ENCODE data around the gene SLC7A1.

Gene SLC7A1

DNA sequence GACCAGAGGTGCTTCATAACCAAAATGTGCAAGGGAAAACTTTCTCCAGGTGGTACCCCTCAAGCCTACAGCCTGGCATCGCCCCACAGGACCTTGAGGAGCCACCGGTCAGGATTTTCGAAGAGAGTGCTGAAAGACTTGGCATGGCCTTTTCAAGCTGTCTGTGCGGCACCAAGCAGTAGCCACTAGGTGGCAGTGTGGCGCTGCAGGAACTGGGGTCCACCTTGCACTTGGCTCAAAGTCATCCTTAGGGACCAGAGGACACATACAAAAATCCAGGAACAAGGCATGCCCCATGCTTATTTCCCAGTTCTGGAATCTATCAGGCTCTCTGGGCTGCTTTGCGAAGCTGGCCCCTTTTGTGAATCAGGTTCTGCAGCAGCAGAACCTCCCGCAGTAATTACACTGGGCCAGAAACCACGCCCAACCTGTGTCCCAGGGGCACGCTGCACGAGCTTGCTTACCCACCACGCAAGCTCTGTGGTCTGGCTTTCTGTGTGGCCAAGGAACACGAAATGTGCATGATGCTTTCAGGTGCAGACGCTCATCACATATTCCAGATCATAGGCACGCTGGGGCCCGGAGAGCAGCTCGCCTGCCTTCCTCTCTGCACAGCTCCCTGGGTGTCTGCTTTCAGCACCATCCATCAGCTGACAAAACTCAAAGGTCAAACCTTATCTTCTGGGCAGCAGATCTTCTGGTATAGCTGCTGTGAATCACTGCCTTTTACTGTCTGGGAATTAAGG lies 87.2 kb downstream of the SLC7A1 start:
- DNase-seq: peak; percentile 68 to 70

DNA sequence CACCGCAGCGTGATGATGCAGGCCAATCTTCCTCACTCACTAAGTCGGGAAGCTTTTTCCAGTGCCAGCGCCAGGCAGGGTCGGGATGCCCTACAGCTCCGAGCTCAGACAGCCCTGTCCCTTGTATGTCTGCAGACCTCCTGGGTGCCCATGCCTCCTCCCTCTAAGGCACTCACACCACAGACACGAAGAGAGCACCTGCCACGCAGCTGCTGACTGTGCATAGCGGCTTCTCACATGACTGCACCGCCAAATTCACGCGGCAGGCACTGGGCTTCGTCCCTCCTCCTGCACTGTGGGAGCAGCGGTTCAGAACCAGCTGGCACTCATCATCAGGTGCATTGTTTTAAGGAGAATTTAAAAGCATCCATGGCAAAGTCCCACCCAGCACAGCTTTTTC lies 88.1 kb downstream of the SLC7A1 start:
- no peak for DNase-seq

DNA sequence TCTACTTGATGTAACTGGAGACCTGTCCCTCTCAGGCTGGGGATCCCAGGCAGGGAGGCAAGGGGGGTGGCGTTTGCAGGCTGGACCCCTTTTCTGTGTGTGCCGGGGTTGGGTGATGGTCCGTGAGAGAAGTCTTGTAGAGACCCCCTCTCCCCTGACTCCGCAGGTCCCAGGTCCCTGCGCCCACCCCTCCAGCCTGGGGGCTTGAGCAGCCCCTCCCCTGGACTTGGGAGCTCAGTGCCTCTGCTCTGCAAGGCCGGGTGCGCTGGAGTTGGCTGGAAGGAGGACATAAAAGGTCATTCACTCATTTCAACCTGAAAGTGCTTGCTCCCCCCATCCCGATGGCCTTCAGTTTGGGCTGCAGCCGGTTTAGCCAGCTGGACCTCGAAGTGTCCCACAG lies 89.5 kb downstream of the SLC7A1 start:
- no peak for DNase-seq

DNA sequence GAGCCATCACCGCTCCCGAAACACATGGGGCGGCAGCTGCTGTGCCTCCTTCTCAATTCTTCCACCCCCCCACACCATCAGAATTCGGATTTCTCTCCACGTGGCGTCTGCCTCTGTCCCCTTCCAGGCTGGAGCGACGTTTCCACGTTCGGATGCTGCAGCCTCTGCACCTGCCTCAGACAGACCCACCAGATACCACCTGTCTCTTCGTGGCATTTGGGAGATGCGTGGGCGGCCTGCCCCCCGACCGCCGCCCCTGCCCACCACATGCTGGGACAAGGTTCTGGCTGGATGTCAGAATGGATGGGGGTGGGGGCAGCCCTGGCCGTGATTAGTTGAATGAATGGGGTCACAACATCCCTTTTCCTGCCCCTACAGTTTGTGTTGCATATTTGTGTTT lies 90.0 kb downstream of the SLC7A1 start:
- no peak for DNase-seq

DNA sequence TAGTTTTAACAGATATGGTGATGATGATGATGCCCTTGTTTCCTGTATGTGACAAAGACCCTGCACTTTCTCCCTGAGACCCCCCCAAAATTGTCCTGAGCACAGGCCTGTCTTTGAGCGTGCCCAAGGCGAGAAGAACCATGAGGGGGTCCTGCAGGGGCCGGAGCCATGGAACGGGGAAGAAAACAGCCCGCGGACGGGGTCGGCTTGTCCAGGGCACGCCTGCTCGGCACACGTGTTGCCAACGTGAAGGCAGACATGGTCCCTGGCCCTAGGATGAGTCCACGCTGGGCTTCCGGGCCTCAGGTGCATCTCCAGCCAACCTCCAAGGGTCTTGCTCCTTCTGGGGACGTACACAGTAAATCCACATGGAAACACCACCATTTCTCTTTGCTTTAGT lies 90.8 kb downstream of the SLC7A1 start:
- DNase-seq: no peak

DNA sequence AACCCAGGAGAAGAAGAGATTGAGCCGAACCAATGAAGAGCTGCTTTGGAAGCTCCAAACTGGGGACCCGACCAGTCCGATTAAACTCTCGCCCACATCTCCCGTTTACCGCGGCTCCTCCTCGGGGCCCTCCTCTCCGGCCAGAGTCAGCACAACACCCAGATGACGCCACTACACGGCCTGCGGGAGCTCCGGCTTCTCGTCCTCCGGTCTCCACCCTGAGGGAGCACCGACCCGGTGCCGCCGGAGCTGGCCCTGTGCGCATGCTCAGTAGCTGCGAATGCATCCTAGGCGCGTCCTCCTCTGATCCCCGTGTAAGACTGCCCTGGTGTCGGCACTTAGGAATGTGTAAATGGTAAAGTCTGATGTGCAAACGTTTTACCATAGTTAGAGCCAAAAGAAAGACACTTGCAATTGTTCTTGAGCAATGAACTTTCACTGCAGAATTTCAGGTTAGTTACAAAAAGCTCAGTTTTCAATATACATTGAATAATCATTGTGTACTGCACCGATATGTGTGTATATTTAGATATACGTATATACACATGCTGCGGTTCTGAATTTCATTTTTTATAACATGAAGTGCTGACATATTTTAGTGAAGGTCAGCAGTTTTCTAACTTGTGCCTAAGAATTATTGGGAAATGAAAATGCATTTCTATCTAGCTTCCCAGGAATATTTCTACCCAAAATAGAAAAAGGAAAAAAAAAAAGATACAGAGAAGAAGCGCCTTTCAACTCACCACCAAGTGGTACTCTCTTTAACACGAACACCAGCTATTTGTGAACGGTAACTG lies 92.2 kb downstream of the SLC7A1 start:
- no peak for DNase-seq

DNA sequence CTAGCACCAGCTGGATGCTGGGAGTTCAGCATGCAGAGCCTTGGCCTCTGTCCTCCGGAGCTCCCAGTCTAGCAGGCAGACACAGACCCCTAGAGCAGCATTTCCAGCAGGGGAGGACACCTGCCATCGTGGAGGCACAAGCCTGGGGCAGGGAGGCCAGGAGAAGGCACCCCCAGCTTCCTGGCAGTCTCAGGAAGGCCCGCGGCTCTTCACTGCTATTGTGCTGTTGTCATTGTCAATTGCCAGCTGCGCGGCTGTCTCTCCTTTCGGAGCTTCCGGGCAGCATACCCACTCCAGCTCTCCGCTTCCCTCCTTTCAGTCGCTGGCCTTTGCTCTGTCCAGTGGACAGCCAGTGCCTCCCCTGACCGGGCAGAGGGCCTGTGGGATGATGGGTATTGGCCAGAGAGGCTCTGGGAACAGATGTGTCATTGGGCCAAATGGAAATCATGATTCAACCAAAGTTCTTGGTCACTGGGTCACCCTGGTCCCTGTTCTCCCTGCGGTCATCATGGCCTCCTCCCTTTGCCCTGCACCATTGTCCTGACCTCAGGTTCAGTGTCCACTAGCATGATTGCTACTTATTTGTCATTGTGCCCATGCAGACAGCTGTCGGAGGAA lies 93.0 kb downstream of the SLC7A1 start:
- no peak for DNase-seq

DNA sequence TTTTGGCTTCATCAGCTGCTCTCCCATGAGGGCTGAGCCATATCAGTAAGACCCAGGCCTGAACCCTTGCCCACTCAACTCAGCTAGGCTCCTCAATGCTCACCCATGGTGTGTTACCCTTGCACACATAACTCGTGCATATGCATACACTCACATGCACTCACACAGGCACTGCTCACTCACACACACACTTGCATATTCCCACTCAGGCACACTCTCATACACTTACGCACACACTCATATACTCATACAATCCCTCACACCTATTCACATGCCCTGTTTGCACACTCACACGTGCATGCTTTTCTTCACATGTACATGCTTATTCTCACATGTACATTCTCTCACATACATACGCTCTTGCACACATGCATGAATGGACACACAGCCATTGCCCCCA lies 93.8 kb downstream of the SLC7A1 start:
- DNase-seq: no peak

DNA sequence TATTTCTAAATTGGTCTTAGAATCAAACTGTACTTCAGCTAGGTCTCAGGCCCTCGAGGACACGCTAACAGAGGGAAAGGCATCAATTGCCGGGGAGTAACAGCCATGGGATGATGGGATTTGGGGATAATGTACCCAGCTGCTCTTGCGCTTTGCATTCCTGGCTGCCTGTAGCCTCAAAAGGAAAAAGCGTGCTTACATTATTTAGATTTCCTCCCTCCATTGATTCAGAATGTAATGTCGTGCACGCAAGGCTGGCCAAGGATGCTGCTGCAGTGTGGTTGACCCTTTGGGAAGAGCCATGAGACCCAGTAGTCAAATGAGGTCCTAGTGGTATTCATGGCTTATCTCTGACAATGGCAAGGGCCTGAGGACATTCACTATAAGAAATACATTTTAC lies 95.1 kb downstream of the SLC7A1 start:
- no peak for DNase-seq

DNA sequence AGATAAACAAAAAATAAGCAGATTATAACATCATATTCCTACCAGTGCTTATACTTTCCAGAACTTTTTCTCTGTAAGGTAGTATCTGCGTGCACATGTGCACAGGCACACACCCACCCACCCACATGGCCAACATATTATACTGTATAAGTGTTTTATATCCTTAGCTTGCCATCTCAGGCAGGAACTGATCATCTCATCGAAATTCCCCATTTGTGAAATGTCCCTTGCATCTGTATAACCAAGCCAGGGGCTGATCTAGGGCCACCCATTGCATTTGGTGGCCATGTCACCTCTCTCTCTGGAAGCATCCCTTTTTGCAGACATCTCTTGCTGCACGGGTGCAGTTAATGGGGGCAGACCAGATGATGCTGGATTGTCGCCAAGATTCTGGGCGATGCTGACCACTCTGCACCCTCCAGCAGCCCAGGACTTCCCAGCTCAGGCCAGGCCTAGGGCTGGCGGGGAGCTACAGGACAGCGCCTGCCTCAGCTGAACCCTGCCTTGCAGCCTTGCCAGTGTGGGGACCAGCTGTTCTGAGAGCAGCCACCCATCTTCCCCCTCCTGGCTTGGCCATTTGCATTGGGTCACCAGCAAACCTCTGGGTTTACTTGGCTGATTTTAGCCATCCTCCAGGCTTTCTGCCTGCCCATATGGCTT lies 95.9 kb downstream of the SLC7A1 start:
- DNase-seq: no peak

DNA sequence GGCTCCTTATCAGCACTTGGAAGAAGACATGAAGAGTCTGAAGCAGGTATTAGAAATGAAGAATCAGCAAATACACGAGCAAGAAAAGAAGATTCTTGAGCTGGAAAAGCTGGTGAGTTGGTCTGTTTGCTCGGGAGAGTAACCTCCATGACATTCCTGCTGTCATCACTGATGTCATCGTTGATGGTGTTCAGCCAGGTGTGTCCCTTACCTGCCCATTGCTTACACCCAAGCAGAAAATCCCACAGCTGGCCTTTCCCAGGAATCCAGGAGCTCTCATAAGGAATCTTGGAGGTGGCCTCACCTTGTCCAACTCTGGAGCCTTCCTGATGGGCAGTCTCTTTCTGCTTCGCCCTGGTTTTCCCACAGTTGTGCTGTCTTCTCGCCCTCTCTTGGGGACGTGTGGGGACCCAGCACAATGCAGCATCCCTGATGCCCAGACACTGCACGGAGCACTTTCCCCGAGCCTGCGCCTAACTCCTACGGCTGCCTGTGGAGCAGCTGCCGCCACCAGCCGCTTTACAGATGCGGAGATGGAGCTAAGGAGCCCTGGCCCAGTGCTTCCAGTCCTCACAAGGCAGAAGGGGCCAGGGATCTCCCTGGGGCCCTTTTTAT lies 97.0 kb downstream of the SLC7A1 start:
- DNase-seq: no peak

DNA sequence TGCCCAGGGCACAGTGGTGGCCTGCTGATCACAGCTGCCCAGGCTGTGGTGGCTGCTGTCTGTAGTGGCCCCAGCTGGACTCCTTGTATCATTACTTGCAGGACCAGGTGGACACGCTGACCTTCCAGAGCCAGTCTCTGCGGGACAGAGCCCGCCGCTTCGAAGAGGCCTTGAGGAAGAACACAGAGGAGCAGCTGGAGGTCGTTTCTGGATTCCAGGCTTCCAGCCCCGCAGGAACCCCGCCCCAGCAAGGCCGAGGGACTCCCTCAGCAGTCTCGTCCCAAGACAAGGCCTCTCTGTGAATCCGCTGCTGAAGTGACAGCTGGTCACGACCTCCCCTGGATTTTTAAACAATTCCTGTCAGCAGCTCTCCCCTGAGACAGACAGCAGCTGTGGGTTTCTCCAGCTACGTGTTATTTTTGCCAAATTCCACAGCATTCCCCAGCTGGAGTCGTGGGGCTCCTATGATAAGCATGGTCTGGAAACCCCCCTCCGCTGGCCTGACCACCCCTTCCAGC lies 98.3 kb downstream of the SLC7A1 start:
- DNase-seq: no peak

DNA sequence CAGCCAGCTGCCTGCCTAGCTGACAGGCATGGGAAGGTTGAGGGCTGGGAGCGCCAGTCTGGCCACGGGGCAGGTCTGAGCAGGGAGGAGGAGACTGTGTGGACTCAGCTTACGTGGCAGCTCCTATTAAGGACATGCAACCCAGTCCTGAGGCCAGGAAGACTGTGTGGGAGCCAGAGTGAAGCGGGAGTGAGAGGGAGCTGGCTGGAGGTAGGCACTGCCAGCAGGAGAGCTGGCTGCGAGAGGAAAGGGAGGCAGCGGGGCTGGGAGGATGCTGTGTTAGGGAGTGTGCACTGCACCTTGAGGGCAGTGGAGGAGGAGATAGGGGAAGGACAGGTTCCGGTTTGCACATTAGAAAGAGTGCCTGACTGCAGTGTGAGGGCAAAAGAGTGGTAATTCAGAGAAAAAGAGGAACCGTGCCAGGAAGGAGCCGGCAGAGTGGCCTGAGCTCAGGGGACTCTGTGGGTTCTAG lies 99.2 kb downstream of the SLC7A1 start:
- peak; percentile 61 to 73 for DNase-seq

DNA sequence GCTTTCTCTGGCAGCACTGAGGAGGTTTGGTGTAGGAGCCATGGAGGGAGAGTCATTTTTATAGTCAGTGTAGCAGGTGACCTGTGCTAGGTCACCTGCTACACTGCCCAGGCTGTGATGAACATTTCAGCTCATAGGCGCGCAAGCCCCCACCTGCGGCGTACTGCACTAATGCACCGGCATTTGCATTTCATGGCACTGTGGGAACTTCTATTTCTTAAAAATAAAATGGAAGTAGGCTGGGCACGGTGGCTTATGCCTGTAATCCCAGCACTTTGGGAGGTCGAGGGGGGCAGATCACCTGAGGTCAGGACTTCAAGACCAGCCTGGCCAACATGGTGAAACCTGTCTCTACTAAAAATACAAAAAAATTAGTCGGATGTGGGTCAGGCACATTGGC lies 101.0 kb downstream of the SLC7A1 start:
- DNase-seq: no peak

DNA sequence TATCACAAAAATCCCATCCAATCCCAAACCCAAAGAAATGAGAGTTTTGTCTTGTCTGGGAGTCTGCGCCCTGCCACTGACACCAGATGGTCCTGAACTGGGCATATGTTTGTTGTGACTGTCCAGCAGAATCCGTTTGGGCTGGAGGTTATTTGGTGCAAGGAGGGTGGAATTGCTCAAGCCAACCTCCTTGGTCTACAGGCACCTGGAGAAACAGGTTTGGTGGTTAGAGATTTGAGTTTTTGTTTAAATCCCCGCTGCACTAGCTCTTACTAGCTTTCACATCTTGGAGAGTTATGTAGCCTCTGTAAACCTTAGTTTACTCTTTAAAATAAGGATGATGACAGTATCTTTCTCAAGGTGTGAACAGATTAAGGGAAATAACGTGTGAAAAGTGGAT lies 101.7 kb downstream of the SLC7A1 start:
- no peak for DNase-seq

DNA sequence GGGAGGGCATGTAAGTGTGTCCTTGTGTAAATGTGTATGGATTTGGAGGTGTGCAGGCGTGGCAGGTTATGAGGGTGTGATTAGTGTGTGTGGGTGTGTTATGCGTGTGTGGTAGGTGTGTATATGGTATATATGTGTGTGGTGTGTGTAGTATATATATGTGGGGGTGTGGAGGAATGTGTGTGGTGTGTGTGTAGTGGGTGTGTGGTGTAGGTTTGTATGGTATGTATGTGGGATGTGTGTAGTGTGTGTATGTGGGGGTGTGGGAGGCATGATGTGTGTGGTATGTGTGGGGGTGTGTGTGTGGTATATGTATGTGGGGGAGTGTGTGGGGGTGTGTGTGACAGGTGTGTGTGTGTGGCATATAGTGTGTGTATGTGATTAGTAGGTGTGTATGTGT lies 104.2 kb downstream of the SLC7A1 start:
- DNase-seq: no peak

DNA sequence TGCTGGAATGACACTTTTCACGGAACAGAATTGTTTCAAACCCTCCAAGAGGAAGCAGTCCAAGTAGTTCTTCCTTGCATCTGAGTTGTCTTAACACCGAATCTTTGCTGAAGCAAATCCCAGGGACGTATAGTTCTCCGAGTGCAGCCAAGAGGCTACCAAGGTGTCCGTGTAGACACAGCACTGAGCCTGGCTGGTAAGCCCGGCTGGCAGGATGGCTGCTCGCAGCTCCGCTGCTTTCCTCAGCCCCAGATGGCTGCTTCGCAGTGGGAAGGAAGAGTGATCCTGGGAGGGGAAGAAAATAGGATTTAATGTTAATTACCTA lies 105.0 kb downstream of the SLC7A1 start:
- no peak for DNase-seq

DNA sequence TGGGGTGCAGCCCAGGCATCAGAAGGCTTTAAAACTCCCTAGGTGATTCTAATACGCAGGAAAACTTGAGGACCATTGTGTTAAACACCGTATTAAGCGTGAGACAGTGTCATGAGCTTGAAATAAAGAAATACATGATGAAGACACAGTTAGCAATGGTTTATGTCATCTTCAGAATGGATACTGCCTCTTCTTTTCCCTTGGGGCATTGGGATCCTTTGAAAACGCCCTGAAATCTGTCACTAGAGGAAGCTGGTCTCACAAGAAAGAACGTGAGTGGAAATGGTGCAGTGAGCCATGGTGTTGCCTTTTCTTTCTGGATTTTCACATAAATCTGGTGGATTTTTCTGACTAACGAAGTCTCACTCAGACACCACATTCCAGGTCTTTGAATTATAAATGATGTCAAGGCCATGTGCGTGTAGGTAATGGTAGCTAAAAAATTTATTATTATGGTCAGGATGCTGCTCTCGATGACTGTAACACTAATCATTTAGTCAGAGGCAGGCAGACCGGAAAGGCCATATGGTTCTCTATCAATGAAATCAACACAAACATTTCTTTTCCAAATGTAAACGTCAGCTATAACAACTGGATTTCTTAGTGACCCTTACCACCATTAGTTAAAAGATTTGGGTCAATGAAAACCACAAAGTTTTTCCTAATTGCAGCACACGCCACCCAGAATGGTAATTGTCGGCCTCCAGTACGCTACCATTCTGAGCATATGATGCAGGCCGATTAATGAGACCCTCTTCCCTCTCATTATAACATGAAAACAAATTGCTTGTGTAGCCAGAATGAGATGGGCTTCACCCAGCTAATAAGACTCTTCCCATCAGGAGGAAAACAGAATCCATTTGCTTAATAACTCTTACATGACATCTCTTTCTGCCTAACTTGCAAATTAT lies 105.6 kb downstream of the SLC7A1 start:
- DNase-seq: no peak

DNA sequence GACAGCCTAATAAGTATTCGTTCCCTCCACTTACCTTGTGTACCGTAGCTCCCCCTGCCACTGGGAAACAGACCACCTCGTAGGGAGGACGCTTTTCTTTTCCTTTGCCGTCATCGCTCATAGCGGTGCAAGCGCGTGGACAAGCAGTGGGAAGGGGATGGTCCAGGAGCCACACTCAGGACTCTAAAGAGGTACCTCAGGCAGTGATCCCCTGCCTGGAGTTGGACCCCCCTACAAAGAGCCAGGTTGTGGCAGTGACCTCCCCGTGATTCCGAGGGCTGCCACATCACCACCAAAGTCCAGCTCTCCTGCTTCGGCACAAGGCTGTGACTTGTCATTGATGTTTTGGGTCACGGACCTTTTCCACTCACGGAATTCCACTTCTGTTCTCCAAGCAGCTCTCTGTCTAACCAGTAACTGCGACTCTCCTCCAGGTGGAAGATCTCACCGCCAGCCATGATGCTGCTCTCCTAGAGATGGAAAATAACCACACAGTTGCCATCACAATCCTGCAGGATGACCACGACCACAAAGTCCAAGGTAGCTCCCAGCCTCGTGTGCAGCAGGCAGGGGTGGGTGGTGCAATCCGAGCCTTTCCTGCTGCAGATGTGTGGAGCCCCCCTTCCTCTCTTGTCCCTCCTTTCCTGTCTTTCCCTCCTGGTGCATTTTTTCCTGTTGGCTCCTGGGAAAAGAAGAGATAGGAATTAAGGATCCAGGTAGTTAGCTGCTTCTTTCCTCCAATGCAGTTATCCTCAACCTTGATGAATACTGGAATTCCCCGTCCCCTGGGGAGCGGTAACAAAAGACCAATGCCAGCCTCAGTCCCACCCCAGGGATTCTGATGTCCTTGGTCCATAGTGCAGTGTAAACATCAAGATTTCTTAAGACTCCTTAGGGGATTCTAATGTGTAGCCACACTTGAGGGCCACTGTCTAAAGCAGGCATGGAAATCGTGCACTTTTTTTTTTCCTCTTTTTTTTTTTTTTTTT lies 107.7 kb downstream of the SLC7A1 start:
- no peak for DNase-seq

DNA sequence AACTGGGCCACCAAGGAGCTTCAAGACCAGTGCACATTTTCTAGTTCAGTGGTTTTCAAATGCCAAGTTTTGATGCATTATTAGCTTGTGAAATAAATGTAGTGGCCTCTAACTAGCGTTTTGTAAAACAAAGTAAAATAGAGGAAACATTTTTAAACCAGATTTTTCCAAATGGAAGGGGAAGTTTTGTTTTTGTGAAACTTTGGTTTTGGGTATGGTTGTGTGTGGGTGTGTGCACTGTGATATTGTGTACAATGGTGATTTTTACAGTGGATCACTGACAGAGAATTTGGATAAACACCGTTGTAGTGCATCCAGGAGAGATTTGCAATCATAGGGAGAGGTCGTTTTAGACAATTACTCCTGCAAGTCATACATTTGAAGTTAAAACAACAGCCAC lies 108.9 kb downstream of the SLC7A1 start:
- peak; percentile 67 to 84 for DNase-seq

All from inflammatory macrophage (primary cell).